Mucosa of stomach (tissue), 1 donor: ENCODE data around the gene RXRA.

Source experiments
- H3K27me3 ChIP-seq: one replicate; pipeline ENCODE4 v1.7.0; 2013; ENCODE audit warnings: mild to moderate bottlenecking, low read length; ENCODE audit not compliant: control insufficient read depth, insufficient read depth
- H3K36me3 ChIP-seq: one replicate; pipeline ENCODE4 v1.7.0; 2013; ENCODE audit warnings: low read length; ENCODE audit not compliant: control insufficient read depth, insufficient read depth
- H3K4me1 ChIP-seq: one replicate; pipeline ENCODE4 v1.7.0; 2013; ENCODE audit warnings: mild to moderate bottlenecking, low read length; ENCODE audit not compliant: control insufficient read depth, insufficient read depth
- H3K4me3 ChIP-seq: one replicate; pipeline ENCODE4 v1.7.0; 2013; ENCODE audit warnings: low read length
- H3K9ac ChIP-seq: one replicate; pipeline ENCODE4 v1.7.0; 2013; ENCODE audit warnings: mild to moderate bottlenecking, low read length, moderate library complexity
- H3K9me3 ChIP-seq: one replicate; pipeline ENCODE4 v1.7.0; 2013; ENCODE audit warnings: mild to moderate bottlenecking, low read length, moderate library complexity; ENCODE audit not compliant: control insufficient read depth
- donor health status: Pancreatic carcinoma.

Gene RXRA

DNA sequence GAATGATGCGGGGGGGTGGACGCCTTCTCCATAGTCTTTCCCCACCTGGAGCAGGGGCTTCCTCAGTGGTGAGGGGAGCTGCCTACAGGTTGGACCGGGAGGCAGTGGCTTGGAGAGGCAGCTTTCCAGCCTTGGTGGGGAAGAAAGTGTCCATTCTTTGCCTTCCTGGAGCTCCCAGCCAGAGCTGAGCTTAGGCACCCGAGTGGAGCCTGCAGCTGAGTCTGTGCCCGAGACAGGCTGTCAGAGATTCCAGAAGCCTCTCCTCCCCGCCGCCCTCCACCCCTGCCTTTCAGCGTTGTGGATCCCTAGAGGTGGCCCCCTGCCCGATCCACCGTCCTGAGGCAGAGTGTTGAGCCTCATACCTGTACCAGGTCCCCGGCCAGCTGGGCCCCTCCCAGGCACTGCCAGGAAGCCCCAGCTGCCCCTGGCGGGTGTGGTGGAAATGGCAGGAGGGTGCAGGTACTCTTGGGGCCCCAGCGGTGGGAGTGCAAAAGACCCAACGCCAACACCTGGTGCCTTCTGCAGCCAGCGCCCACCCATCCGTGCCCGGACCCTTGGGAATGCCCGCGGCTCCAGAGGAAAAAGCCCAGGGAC, 112.0 kb downstream of the RXRA start:
- no peaks in the 10 kb centered on the region for H3K9me3 ChIP-seq
- peaks cover 20% of the 10 kb centered on the region for H3K36me3 ChIP-seq
- H3K9ac ChIP-seq, result no peak overlapping the region
- H3K4me3 ChIP-seq, result no peak overlapping the region
- H3K27me3 ChIP-seq, result peaks cover 21% of the 10 kb centered on the region
- H3K4me1 ChIP-seq, result peaks cover 75% of the 10 kb centered on the region

DNA sequence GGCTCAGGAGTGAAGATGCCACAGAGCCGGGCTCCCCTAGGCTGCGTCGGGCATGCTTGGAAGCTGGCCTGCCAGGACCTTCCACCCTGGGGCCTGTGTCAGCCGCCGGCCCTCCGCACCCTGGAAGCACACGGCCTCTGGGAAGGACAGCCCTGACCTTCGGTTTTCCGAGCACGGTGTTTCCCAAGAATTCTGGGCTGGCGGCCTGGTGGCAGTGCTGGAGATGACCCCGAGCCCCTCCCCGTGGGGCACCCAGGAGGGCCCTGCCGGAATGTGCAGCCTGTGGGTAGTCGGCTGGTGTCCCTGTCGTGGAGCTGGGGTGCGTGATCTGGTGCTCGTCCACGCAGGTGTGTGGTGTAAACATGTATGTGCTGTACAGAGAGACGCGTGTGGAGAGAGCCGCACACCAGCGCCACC, 113.1 kb downstream of the RXRA start:
- H3K27me3 ChIP-seq, result peaks cover 21% of the 10 kb centered on the region
- no peaks in the 10 kb centered on the region for H3K9me3 ChIP-seq
- H3K9ac ChIP-seq, result no peak overlapping the region
- peaks cover 11% of the 10 kb centered on the region for H3K36me3 ChIP-seq
- no peak overlapping the region for H3K4me3 ChIP-seq
- H3K4me1 ChIP-seq, result peaks cover 70% of the 10 kb centered on the region

DNA sequence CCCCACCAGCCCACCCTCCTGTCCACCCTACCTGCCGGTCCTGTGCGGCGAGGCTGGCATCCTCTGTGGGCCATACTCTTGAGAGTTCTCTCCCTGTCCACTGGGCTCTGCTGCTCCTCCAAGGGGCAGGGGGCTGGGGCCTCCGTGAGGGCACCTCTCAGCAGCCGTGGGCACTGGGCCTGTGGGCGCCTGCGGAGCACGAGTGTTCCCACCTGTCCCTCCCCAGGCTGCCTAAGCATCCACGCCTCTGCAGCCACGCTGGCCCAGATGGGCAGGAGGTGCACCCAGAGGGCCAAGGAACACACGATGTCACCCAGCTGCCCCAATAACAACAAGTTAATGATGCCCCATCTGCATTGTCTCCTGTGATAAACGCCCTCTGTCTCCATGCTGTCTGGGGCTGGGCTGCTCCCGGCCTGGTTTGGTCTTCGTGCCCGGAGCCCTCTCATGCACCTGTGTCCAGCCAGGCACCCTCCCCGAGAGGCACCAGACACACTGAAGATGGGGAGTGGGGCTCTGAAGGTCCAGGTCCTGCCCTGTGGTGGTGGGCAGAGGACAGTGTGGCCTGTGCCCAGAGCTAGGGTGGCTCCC, 114.5 kb downstream of the RXRA start:
- no peak overlapping the region for H3K9ac ChIP-seq
- no peak overlapping the region for H3K4me3 ChIP-seq
- peaks cover 21% of the 10 kb centered on the region for H3K27me3 ChIP-seq
- no peaks in the 10 kb centered on the region for H3K9me3 ChIP-seq
- peaks cover 60% of the 10 kb centered on the region for H3K4me1 ChIP-seq
- H3K36me3 ChIP-seq, result peaks cover 10% of the 10 kb centered on the region

DNA sequence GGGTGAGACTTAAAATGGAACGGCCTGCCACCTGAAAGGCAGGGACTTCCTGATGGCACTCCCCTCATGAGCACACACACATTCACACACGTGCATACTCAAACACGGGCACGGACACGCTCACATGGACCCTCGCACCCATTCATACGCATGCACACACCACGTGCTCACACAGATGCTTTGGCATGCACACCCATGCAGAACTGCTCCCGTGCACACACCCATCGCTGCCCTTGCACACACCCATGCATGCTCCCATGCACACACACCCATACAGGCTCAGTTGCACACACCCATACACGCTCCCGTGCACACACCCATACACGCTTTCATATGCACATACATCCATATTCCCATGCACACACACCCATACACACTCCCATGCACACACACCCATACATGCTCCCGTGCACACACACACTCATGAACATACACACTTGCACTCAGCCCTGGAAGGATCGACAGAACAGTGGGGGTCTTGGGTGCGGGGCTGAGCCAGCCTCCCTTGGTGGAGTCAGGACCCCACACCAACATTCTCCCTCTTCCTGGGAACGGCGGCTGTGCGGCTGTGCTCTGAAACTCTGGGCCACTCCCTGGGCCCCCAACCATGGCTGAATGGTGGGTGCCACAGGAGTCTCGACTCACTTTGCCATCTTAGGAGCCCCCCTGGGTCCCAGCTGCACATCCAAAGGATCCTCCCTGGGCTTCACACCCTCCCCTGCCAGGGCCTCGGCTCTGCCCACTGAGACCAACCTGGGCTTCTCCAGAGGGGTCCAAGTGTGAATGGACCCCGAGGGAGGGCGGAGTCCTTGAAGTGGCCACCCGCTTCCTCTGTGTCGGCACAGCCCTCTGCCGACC, 115.2 kb downstream of the RXRA start:
- peaks cover 6% of the 10 kb centered on the region for H3K36me3 ChIP-seq
- H3K4me1 ChIP-seq, result peaks cover 52% of the 10 kb centered on the region
- peaks cover 21% of the 10 kb centered on the region for H3K27me3 ChIP-seq
- H3K9me3 ChIP-seq, result no peaks in the 10 kb centered on the region
- H3K9ac ChIP-seq, result no peak overlapping the region
- no peak overlapping the region for H3K4me3 ChIP-seq

DNA sequence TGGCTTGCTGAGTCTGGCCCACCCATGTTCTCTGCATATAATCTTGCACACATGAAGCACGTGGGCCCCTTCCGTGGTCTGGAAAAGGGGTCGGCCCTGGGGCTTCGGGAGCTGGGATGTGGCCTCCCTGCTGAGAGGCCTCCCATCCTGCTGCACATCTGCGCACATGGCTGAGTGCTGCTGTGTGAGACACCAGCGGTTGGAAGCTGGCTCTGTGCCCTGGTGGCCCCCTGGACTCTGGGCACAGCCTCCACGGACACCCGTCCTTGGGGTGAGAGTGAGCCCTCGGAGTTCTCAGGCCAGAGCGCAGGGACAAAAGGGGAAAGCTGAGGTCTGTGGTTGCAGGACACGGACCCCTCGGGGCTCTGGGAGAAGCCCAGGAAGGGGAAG, 115.8 kb downstream of the RXRA start:
- Histone ChIP-seq H3K4me3 (no peak overlapping the region), H3K9me3 (no peaks in the 10 kb centered on the region), H3K27me3 (peaks cover 21% of the 10 kb centered on the region), H3K36me3 (no peaks in the 10 kb centered on the region), H3K9ac (no peak overlapping the region), H3K4me1 (peaks cover 46% of the 10 kb centered on the region)

DNA sequence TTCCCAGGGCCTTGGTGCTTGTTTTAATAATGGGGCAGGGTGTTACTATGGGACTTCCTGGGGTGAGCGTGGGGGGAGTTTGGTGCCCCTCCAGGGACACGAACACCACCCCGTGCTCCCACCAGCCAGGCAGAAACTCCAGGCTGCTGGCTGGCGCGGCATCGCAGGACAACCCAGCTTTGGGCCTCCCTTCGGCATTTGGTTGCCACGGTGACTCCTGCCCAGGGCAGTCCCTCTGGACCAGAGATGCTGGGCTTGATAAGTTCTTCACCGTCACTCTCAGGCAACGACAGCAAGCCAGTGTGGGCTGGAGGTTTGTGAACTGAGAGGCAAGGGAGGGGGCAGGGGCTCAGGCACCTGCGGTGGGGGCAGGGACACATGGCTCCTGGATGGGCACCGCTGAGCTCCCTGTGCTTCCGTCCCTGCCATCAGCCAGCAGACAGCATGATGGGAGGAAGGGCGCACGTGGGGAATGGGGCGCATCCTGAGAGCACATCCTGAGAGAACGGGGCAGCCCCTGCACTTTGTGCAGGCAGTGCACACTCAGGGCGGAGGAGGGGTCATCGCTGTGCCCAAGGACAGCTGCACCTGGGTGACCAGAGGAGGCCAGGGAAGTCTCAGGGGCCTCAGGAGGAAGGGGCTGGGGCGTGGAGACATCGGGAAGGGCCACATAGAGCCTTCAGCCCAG, 116.4 kb downstream of the RXRA start:
- Histone ChIP-seq H3K27me3 (peaks cover 21% of the 10 kb centered on the region), H3K36me3 (no peaks in the 10 kb centered on the region), H3K9ac (no peak overlapping the region), H3K9me3 (no peaks in the 10 kb centered on the region), H3K4me1 (peaks cover 41% of the 10 kb centered on the region), H3K4me3 (no peak overlapping the region)

DNA sequence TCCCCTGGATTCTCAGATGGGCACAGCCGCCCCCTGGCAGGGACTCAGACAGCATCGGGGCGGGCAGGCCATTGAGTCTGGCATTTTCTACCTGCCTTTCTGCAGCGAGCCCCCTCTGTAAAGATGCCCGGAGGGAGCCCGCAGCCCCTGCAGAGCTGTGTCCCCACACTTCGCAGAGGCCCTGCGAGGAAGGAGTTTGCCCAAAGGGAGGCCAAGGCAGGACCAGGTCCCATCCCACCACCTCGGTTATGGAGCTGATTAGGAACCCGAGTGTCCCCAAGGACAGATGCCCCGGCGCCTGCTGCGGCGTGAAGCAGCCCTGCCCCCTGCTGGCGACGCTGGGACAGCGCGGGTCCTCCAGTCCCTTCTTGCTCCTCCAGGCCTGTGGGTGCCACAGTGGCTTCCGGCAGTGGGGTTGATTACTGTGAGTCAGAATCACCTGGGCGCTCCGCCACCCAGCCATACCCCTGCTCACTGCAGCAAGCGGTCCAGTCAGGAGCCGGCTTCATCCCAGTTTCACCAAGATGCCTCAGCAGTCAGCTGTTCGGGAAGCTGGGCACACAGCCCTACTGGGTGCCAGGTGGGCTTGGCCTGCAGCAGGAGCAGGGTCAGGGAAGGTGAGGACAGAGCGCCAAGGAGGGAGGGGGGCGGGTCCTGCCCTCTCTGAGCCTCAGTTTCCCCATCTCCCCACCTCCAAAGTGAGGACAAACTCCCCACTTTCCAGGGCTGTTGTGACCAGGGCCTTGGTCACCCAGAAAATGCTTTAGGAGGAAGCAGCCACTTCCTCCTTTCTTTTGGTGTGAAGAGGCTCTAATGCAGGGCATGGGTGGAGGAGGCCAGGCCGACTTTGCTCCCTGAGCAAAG, 117.2 kb downstream of the RXRA start:
- Histone ChIP-seq H3K36me3 (no peaks in the 10 kb centered on the region), H3K4me1 (peaks cover 33% of the 10 kb centered on the region), H3K9ac (no peak overlapping the region), H3K9me3 (no peaks in the 10 kb centered on the region), H3K4me3 (no peak overlapping the region), H3K27me3 (peaks cover 21% of the 10 kb centered on the region)

DNA sequence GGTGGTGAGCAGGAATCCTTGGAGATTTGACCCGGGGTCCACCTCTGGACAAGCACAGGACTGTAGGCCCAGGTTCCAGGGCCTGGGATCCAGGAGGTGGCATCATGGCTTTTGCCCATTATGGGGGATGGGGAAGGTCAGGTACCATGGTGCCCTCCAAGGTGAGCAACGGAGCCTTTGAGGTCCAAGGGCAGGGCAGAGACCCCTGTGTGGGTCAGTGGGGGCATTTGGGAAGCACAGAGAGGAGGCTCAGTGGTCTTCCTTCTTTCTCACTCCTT, 117.7 kb downstream of the RXRA start:
- Histone ChIP-seq H3K4me1 (peaks cover 32% of the 10 kb centered on the region), H3K9me3 (no peaks in the 10 kb centered on the region), H3K4me3 (no peak overlapping the region), H3K27me3 (peaks cover 21% of the 10 kb centered on the region), H3K36me3 (no peaks in the 10 kb centered on the region), H3K9ac (no peak overlapping the region)

DNA sequence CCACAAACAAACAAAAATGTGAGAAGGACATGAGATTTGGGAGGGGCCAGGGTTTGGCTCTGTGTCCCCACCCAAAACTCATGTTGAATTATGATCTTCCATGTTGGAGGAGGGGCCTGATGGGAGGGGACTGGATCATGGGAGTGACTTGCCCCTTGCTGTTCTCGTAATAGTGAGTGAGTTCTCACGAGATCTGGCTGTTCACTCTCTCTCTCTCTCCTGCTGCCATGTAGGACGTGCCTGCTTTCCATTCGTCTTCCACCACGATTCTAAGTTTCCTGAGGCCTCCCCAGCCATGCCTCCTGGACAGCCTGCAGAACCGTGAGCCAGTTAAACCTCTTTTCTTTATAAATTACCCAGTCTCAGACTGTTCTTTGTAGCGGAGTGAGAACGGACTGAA, 118.7 kb downstream of the RXRA start:
- Histone ChIP-seq H3K9ac (no peak overlapping the region), H3K36me3 (no peaks in the 10 kb centered on the region), H3K4me3 (no peak overlapping the region), H3K9me3 (no peaks in the 10 kb centered on the region), H3K27me3 (peaks cover 21% of the 10 kb centered on the region), H3K4me1 (peaks cover 32% of the 10 kb centered on the region)

DNA sequence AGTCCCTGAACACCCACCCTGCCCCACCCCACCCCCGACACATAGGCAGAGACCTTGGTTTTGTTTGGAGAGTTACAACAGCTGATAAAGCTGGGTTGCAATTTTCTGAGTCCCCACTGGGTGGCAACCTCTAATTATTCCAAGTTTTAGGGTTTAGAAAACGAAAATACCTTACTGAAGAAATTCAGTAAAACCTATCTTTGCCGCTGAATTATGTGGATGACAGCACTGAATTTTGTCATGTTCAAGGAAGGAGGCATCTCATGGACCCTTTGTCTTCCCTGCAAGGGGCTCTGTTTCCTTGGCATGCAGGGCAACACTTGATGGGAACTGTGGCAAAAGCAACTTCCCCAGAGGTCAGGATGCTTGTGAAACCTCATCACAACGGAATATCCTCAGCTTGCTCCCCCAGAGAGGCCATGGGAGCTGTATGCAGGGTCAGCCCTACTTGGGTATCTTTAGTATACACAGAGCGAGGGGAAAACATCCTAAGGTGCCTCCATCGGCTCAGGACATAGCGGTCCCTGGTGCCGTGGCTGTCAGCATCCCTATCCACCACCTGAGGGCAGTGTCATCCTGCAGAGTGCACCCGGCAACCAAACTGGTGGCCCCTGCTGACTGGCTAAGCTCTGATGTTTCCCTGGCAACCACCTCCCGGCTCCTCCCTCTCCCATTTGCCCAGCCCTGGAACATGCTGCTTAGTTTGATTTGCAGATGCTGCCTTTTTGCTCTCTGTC, 123.1 kb downstream of the RXRA start:
- Histone ChIP-seq H3K27me3 (no peaks in the 10 kb centered on the region), H3K4me1 (no peaks in the 10 kb centered on the region), H3K9me3 (no peaks in the 10 kb centered on the region), H3K9ac (no peak overlapping the region), H3K4me3 (no peak overlapping the region), H3K36me3 (no peaks in the 10 kb centered on the region)
